Kidney (tissue), 14 donors: ENCODE measurements around the gene RUFY4. TPM values are rescaled to one million over a fixed set of nuclear protein-coding genes. Genes with fewer than 3 reads are reported as not detected.

Experiments
- DNase-seq, 5 donors: peaks; one replicate each; pipeline ENCODE4 v3.0.0-alpha.2; 2013 to 2020
- FAIRE-seq: peaks from 2 replicates; lab custom pipeline; 2012; peaks lifted over from hg19 to GRCh38; lab: Jason Lieb, UNC
- H3K27ac ChIP-seq, 2 donors: one replicate each; pipeline ENCODE4 v1.7.0; 2013; ENCODE audit warnings: low read depth in 2 of 2, low read length in 2 of 2, inconsistent platforms in 1 of 2
- H3K27me3 ChIP-seq: one replicate; pipeline ENCODE4 v1.7.1; 2013; ENCODE audit warnings: low read length, inconsistent platforms; ENCODE audit not compliant: control insufficient read depth, insufficient read depth
- H3K36me3 ChIP-seq, 3 donors: one replicate each; pipeline versions ENCODE4 v1.7.0 to v1.7.1; 2013; ENCODE audit warnings: low read length in 3 of 3, control low read depth in 1 of 3, inconsistent platforms in 1 of 3; ENCODE audit not compliant: insufficient read depth in 3 of 3, control insufficient read depth in 2 of 3
- H3K4me1 ChIP-seq, 3 donors: one replicate each; pipeline versions ENCODE4 v1.7.0 to v1.7.1; 2013; ENCODE audit warnings: low read length in 3 of 3, inconsistent platforms in 1 of 3, low read depth in 1 of 3; ENCODE audit not compliant: control insufficient read depth in 2 of 3, insufficient read depth in 2 of 3
- H3K4me3 ChIP-seq, 3 donors: one replicate each; pipeline versions ENCODE4 v1.7.0 to v1.8.1; 2013; ENCODE audit warnings: low read length in 3 of 3, control low read depth in 1 of 3, inconsistent platforms in 1 of 3
- H3K9ac ChIP-seq, 3 donors: one replicate each; pipeline versions ENCODE4 v1.7.0 to v1.7.1; 2013; ENCODE audit warnings: low read length in 3 of 3, control low read depth in 1 of 3, inconsistent platforms in 1 of 3
- H3K9me3 ChIP-seq, 3 donors: one replicate each; pipeline versions ENCODE4 v1.7.0 to v1.7.1; 2013; ENCODE audit warnings: low read length in 3 of 3, control low read depth in 1 of 3, inconsistent platforms in 1 of 3; ENCODE audit not compliant: control insufficient read depth in 2 of 3, insufficient read depth in 1 of 3
- CTCF ChIP-seq: IDR thresholded peaks from 3 replicates; pipeline ENCODE4 v1.5.1; 2012; ENCODE audit warnings: mild to moderate bottlenecking, moderate library complexity, borderline replicate concordance; ENCODE audit not compliant: insufficient read depth; ENCODE audit errors: extremely low read depth
- intact Hi-C: fragments of 100-400 bp; cut with DNase I; formaldehyde crosslinking; loops from one replicate; pipeline ENCODE4 v1.11.1; 2022
- polyA plus RNA-seq: library from polyadenylated mRNA; stranded (reverse); fragments of 350-450 nt; fragmentation: Illumina TruSeq; extraction: RNeasy Lipid Tissue Mini Kit (QIAGEN cat#74804); gene quantifications from one replicate; pipeline ENCODE4 v1.2.3, GENCODE V29; 2014; ENCODE audit warnings: low read depth, low replicate concordance; ENCODE audit not compliant: insufficient read depth
- total RNA-seq: library from RNA; stranded (reverse); fragmentation: NEBNext Ultra II Directional; extraction: Animal tissue kit (Norgen Biotek cat#: 25700); gene quantifications from one replicate; pipeline ENCODE4 v1.2.1, GENCODE V29; 2021
- donor health status: control.
- donor health status: control.
- donor health status: control.
- donor health status: control.
- donor health status: control.
- donor health status: DM: yes; HTN: yes; CAD: no.
- donor health status: Normal renal cell carcinoma (clear cell type).

RUFY4 gene
- total and polyA plus RNA-seq, 2 donors from 2014 or later, result 0.69 TPM; not detected in 1

GRCh38 chr2:218063896-218064295 is 5.2 kb upstream of the RUFY4 start:
- TF ChIP-seq CTCF, result no peak
- H3K4me1 ChIP-seq, result no peaks in the 10 kb centered on the region
- no peaks in the 10 kb centered on the region for H3K36me3 ChIP-seq
- no peaks in the 10 kb centered on the region for H3K9me3 ChIP-seq
- no peak overlapping the region for H3K9ac ChIP-seq
- no peak overlapping the region for H3K27ac ChIP-seq
- intact Hi-C loops, result no loop called here
- DNase-seq (no peak), FAIRE-seq (no peak)
- H3K27me3 ChIP-seq, result no peaks in the 10 kb centered on the region
- no peak overlapping the region for H3K4me3 ChIP-seq

GRCh38 chr2:218065239-218066006 is 3.6 kb upstream of the RUFY4 start:
- intact Hi-C loops, result no loop called here
- no peak for TF ChIP-seq CTCF
- no peak overlapping the region for H3K27ac ChIP-seq
- no peak overlapping the region for H3K9ac ChIP-seq
- no peak overlapping the region for H3K4me3 ChIP-seq
- no peak for DNase-seq
- no peak for FAIRE-seq
- H3K27me3 ChIP-seq, result no peaks in the 10 kb centered on the region
- H3K9me3 ChIP-seq, result no peaks in the 10 kb centered on the region
- H3K4me1 ChIP-seq, result peaks cover 0 to 2% (median 0%) of the 10 kb centered on the region in 3 donors
- H3K36me3 ChIP-seq, result no peaks in the 10 kb centered on the region

- Histone ChIP-seq H3K27me3 (no peaks in the 10 kb centered on the region), H3K9ac (no peak overlapping the region), H3K4me3 (no peak overlapping the region), H3K36me3 (no peaks in the 10 kb centered on the region), H3K27ac (no peak overlapping the region), H3K4me1 (peaks cover 0 to 2% (median 0%) of the 10 kb centered on the region in 3 donors), H3K9me3 (no peaks in the 10 kb centered on the region)
- intact Hi-C loops, result no loop called here
- FAIRE-seq, result no peak
- TF ChIP-seq CTCF, result no peak
- no peak for DNase-seq
Measured at GRCh38 chr2:218066926-218067515, 2.0 kb upstream of the RUFY4 start.
